T-helper 1 cell (primary cell): ENCODE measurements around the gene HRH2.
"Not testable (repeated sequence)": the region's sequence is repeated elsewhere in the genome, so short reads cannot be mapped to it uniquely, and the experiment has no call there.

Source experiments
- DNase-seq, 5 donors: peaks; one replicate each; pipeline ENCODE4 v3.0.0-alpha.2; 2012 to 2020

The HRH2 gene

DNA sequence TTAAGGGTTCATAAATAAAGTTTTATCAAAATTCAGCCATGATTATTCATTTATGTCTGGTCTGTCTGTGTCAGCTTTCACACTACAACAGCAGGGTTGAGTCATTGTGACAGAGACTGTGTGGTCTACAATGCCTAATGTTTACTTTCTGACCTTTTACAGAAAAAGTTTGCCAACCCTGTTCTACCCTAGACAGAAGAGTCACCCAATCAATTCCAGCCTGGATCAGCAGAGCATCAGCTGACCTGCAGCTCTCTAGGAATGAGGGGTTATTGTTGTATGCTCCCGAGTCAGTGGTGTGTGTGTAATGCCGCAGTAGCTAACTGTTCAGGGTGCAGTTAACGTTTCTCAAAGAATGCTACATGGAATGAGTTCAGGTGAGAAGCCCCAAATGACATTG, 87.3 kb downstream of the HRH2 start:
- DNase-seq = no peak

- no peak for DNase-seq
These were observed 89.0 kb downstream of the HRH2 start for GRCh38 chr5:175746851-175747250.

DNA sequence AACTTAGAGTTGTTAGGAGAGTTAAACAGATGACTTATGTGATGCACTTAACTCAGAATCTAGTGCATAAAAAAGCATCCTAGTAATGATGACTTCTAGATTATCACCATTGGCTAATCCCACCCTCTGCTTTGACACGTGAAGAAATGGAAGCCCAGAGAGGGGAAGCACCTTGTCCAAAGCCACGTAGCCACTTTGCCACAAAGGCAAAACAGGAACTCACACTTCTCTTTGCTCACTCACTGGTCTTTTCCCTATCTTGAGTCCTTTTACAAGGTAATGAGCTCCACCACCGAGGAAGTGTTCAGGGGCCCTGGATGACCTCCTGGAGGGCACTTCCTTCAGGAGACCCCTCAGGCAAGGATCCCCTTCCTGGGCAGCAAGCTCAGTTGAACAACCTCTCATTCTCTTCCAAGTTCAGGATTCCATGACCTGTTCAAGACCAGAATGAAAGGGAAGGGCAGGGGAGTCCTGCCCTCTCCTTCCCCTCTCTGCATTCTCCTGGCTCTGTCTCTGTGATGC, 89.7 kb downstream of the HRH2 start:
- no peak for DNase-seq

- DNase-seq = no peak
These were observed 90.8 kb downstream of the HRH2 start for GRCh38 chr5:175748650-175749049.

DNA sequence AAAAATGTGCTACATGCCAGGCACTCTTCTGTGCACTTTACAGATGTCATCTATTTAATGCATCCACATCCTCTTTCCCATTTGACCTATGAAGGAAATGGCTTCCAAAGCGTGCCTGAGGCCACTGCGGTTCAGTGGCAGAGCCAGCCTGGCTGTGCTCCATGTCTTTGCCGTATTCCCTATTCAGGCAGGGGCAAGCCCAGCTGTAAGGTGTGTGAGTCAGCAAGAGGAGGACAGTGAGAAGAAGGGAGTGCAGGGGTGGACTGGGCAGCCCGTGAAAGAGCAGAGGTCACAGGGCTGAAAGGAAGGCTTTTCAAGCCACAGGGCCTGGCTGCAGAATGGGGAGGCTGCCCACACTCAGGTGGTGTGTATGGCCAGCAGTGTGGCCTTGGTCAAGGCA, 91.7 kb downstream of the HRH2 start:
- DNase-seq = no peak

GRCh38 chr5:175750511-175750931, 92.7 kb downstream of the HRH2 start:
- DNase-seq = no peak

GRCh38 chr5:175751369-175751768, 93.5 kb downstream of the HRH2 start:
- DNase-seq = no peak

GRCh38 chr5:175752826-175753535, 95.1 kb downstream of the HRH2 start:
- no peak for DNase-seq

GRCh38 chr5:175753536-175754402, 95.9 kb downstream of the HRH2 start:
- DNase-seq = no peak

DNA sequence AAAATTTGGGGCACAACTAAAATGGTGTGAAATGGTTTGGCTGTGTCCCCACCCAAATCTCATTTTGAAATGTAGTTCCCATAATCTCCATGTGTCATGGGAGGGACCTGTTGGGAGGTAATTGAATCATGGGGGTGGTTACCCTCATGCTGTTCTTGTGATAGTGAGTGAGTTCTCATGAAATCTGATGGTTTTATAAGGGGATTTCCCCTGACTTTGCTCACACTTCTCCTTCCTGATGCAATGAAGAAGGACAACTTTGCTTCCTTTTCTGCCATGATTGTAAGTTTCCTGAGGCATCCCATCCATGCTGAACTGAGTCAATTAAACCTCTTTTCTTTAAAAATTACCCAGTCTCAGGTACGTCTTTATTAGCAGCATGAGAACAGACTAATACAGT, 102.1 kb downstream of the HRH2 start:
- DNase-seq = not testable (repeated sequence)
